ENCODE results near the gene ZNF512B. TPM values are rescaled to one million over a fixed set of nuclear protein-coding genes. Genes with fewer than 3 reads are reported as not detected.

ZNF512B gene
- total and polyA plus RNA-seq, 4 donors = 8.7 to 18.9 (median 11.8) TPM

DNA sequence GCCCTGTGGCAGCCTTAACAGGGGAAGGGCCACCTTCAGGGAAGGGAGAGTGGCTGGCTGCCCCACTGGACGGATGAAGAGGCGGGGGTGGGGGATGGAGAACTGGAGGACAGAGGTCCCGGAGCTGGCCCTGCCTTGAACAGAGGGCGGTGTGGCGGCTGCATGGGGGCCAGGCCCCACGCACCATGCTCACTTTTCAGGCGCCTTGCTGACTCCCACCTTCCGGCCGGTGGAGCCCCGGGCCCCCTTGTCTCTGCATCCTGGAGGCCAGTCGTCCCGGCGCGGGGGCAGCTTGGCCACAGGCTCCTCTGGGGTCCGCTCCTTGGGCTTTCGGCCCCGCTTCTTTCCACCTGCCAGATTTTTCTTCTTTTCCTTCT lies 10.0 kb downstream of the ZNF512B start:
- TF ChIP-seq, protein P1, sequence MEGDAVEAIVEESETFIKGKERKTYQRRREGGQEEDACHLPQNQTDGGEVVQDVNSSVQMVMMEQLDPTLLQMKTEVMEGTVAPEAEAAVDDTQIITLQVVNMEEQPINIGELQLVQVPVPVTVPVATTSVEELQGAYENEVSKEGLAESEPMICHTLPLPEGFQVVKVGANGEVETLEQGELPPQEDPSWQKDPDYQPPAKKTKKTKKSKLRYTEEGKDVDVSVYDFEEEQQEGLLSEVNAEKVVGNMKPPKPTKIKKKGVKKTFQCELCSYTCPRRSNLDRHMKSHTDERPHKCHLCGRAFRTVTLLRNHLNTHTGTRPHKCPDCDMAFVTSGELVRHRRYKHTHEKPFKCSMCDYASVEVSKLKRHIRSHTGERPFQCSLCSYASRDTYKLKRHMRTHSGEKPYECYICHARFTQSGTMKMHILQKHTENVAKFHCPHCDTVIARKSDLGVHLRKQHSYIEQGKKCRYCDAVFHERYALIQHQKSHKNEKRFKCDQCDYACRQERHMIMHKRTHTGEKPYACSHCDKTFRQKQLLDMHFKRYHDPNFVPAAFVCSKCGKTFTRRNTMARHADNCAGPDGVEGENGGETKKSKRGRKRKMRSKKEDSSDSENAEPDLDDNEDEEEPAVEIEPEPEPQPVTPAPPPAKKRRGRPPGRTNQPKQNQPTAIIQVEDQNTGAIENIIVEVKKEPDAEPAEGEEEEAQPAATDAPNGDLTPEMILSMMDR (IDR thresholded peaks at IDR 0.05; ENCODE audit: control extremely low read depth, extremely low read depth) = no peak
- no peak overlapping the region for H3K27ac ChIP-seq (ENCODE audit: low read depth in 1 of 2, low read length in 1 of 2)
- no peak overlapping the region for H3K4me3 ChIP-seq
- H3K9me3 ChIP-seq (ENCODE audit: control insufficient read depth in 4 of 4, insufficient read depth in 3 of 4, low read length in 3 of 4) = no peaks in the 10 kb centered on the region
- peaks cover 0 to 17% (median 7%) of the 10 kb centered on the region in 5 donors for H3K4me1 ChIP-seq (ENCODE audit: control insufficient read depth in 5 of 5, insufficient read depth in 5 of 5, low read length in 5 of 5)
- 91 to 95% methylated on average over 17 of the region's 17 CpGs for WGBS, 2 donors
- H3K36me3 ChIP-seq (ENCODE audit: control insufficient read depth in 4 of 4, insufficient read depth in 4 of 4, low read length in 4 of 4) = peaks cover 0 to 50% (median 25%) of the 10 kb centered on the region in 4 donors
- ATAC-seq (ENCODE audit: insufficient read depth, low FRiP score) (no peak), DNase-seq (no peak)
- H3K9ac ChIP-seq (ENCODE audit: insufficient read depth in 1 of 2, low read length in 2 of 2) = no peak overlapping the region
- no peaks in the 10 kb centered on the region for H3K27me3 ChIP-seq (ENCODE audit: control insufficient read depth in 3 of 3, insufficient read depth in 3 of 3, low read length in 2 of 3)

- DNase-seq = no peak
- H3K36me3 ChIP-seq (ENCODE audit: control insufficient read depth in 4 of 4, insufficient read depth in 4 of 4, low read length in 4 of 4) = peaks cover 0 to 44% (median 22%) of the 10 kb centered on the region in 4 donors
- 89 to 92% methylated on average over 10 of the region's 10 CpGs for WGBS, 2 donors
Observed at GRCh38 chr20:63958964-63959698, 10.6 kb downstream of the ZNF512B start.

DNA sequence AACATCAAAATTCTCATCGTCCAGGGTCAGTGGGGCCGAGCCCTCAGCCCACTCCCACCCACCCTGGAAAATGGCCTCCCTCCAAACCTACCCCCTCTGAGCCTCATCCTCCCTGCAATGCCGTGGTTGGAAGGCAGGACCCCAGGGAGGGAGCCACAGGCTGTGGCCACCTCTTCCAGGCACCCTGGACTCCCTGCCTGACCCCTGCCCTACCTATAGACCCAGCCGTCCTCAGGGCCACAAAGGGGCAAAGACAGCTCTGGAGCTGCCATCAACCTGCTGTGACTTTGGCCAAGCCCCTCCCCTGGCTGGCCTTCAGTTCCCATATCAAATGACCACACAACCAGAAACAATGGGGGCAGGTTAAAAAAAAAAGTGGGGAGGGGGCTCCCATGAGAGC lies 11.3 kb downstream of the ZNF512B start:
- H3K4me3 ChIP-seq = no peak overlapping the region
- 80 to 81% methylated on average over 4 of the region's 4 CpGs for WGBS, 2 donors
- H3K4me1 ChIP-seq (ENCODE audit: control insufficient read depth in 5 of 5, insufficient read depth in 5 of 5, low read length in 5 of 5) = peaks cover 0 to 26% (median 16%) of the 10 kb centered on the region in 5 donors
- H3K27ac ChIP-seq (ENCODE audit: low read depth in 1 of 2, low read length in 1 of 2) = no peak overlapping the region
- ATAC-seq (ENCODE audit: insufficient read depth, low FRiP score) (no peak), DNase-seq (no peak)
- H3K9me3 ChIP-seq (ENCODE audit: control insufficient read depth in 4 of 4, insufficient read depth in 3 of 4, low read length in 3 of 4) = no peaks in the 10 kb centered on the region
- no peak overlapping the region for H3K9ac ChIP-seq (ENCODE audit: insufficient read depth in 1 of 2, low read length in 2 of 2)
- peaks cover 0 to 38% (median 19%) of the 10 kb centered on the region in 4 donors for H3K36me3 ChIP-seq (ENCODE audit: control insufficient read depth in 4 of 4, insufficient read depth in 4 of 4, low read length in 4 of 4)
- TF ChIP-seq, protein P1 (IDR thresholded peaks at IDR 0.05; ENCODE audit: control extremely low read depth, extremely low read depth) = no peak
- no peaks in the 10 kb centered on the region for H3K27me3 ChIP-seq (ENCODE audit: control insufficient read depth in 3 of 3, insufficient read depth in 3 of 3, low read length in 2 of 3)

More at GRCh38 chr20:63958964-63959698, 10.6 kb downstream of the ZNF512B start:
- TF ChIP-seq, protein P1 (IDR thresholded peaks at IDR 0.05; ENCODE audit: control extremely low read depth, extremely low read depth) = no peak
- Histone ChIP-seq H3K4me3 (no peak overlapping the region), H3K9me3 (ENCODE audit: control insufficient read depth in 4 of 4, insufficient read depth in 3 of 4, low read length in 3 of 4) (no peaks in the 10 kb centered on the region), H3K4me1 (ENCODE audit: control insufficient read depth in 5 of 5, insufficient read depth in 5 of 5, low read length in 5 of 5) (peaks cover 0 to 23% (median 13%) of the 10 kb centered on the region in 5 donors), H3K27ac (ENCODE audit: low read depth in 1 of 2, low read length in 1 of 2) (no peak overlapping the region), H3K9ac (ENCODE audit: insufficient read depth in 1 of 2, low read length in 2 of 2) (no peak overlapping the region), H3K27me3 (ENCODE audit: control insufficient read depth in 3 of 3, insufficient read depth in 3 of 3, low read length in 2 of 3) (no peaks in the 10 kb centered on the region)
- ATAC-seq (ENCODE audit: insufficient read depth, low FRiP score) = no peak
